PC-3 (cell line): ENCODE measurements around the gene C3orf18. TPM values are rescaled to one million over a fixed set of nuclear protein-coding genes. Genes with fewer than 3 reads are reported as not detected.
"Not testable (repeated sequence)": the region's sequence is repeated elsewhere in the genome, so short reads cannot be mapped to it uniquely, and the experiment has no call there.

ENCODE experiments used
- ATAC-seq: fragments of 200-7000 bp; cut with Tn5 transposase; 2 replicates; pipeline ENCODE4 v1.9.1; 2020; ENCODE audit warnings: mild to moderate bottlenecking, moderate library complexity
- BruUV-seq: library from RNA; stranded (reverse); fragments of 400-500 nt; replicated peaks from 2 replicates; lab custom pipeline; 2021; lab: Mats Ljungman, UMichigan
- CTCF ChIA-PET: fragments of 300-600 bp; sonication (Branson Sonifier 250); formaldehyde crosslinking; loops from one replicate; lab custom pipeline; 2022; ENCODE audit warnings: antibody characterized with exemption; lab: Charles Lee
- POLR2A ChIA-PET: fragments of 300-600 bp; sonication (Branson Sonifier 250); formaldehyde crosslinking; loops from one replicate; lab custom pipeline; 2022; ENCODE audit warnings: antibody characterized with exemption; ENCODE audit not compliant: unreplicated experiment; lab: Charles Lee
- DNase-seq: peaks from one replicate; pipeline ENCODE4 v3.0.0-alpha.2; 2015
- H2AFZ ChIP-seq: fragments of 300-600 bp; sonication (generic); 2 replicates; pipeline ENCODE4 v1.6.0; 2016; ENCODE audit warnings: antibody characterized with exemption, low read length
- H3F3A ChIP-seq: fragments of 300-600 bp; sonication (generic); one replicate; pipeline ENCODE4 v1.6.0; 2017; ENCODE audit warnings: antibody characterized with exemption, low read length, control low read depth, mild to moderate bottlenecking; ENCODE audit not compliant: unreplicated experiment
- H3K27ac ChIP-seq: fragments of 300-600 bp; sonication (generic); 2 replicates; pipeline ENCODE4 v1.5.1; 2016; ENCODE audit warnings: mild to moderate bottlenecking, low read length
- H3K27me3 ChIP-seq: fragments of 300-600 bp; sonication (generic); 2 replicates; pipeline ENCODE4 v1.6.1; 2016; ENCODE audit warnings: low read length, mixed read lengths
- H3K36me3 ChIP-seq: fragments of 300-600 bp; sonication (generic); 2 replicates; pipeline ENCODE4 v1.6.1; 2016; ENCODE audit warnings: low read depth, mixed run types, low read length, mixed read lengths
- H3K4me1 ChIP-seq: fragments of 300-600 bp; sonication (generic); 2 replicates; pipeline ENCODE4 v1.5.1; 2016; ENCODE audit warnings: low read length; ENCODE audit not compliant: insufficient read depth
- H3K4me2 ChIP-seq: fragments of 300-600 bp; sonication (generic); 2 replicates; pipeline ENCODE4 v1.6.0; 2016; ENCODE audit warnings: low read length
- H3K4me3 ChIP-seq: fragments of 300-600 bp; sonication (generic); 2 replicates; pipeline ENCODE4 v1.5.1; 2016; ENCODE audit warnings: mild to moderate bottlenecking, low read length, mixed read lengths
- H3K79me2 ChIP-seq: fragments of 300-600 bp; sonication (generic); 2 replicates; pipeline ENCODE4 v1.6.1; 2017; ENCODE audit warnings: low read length, mixed read lengths
- H3K9ac ChIP-seq: fragments of 300-600 bp; sonication (generic); 2 replicates; pipeline ENCODE4 v1.6.0; 2016; ENCODE audit warnings: mild to moderate bottlenecking, low read length
- H3K9me2 ChIP-seq: fragments of 300-600 bp; sonication (generic); replicated peaks from 2 replicates; pipeline ENCODE4 v1.6.1; 2016; ENCODE audit warnings: mixed run types, low read length, mixed read lengths
- H3K9me3 ChIP-seq: fragments of 300-600 bp; sonication (generic); 2 replicates; pipeline ENCODE4 v1.6.1; 2016; ENCODE audit warnings: low read length, mixed read lengths
- H4K20me1 ChIP-seq: fragments of 300-600 bp; sonication (generic); 2 replicates; pipeline ENCODE4 v1.6.1; 2016; ENCODE audit warnings: low read length, mixed read lengths
- EZH2 ChIP-seq: fragments of 300-600 bp; sonication (generic); IDR thresholded peaks from one replicate; pipeline ENCODE4 v1.6.1; 2017; ENCODE audit warnings: antibody characterized with exemption, mild to moderate bottlenecking, low read length; ENCODE audit not compliant: unreplicated experiment
- EZH2phosphoT487 ChIP-seq: fragments of 300-600 bp; sonication (generic); IDR thresholded peaks from 2 replicates; pipeline ENCODE4 v1.6.1; 2018; ENCODE audit warnings: mild to moderate bottlenecking, antibody characterized with exemption, low read length, borderline replicate concordance
- intact Hi-C: fragments of 100-400 bp; cut with micrococcal nuclease; formaldehyde crosslinking; loops from 2 replicates; pipeline ENCODE4 v1.9.0; 2023
- total RNA-seq: library from RNA; depleted of rRNA; stranded (reverse); fragments of >200 nt; gene quantifications from 2 replicates; pipeline ENCODE4 v1.2.3, GENCODE V29; 2014
- TF ChIP-seq, protein P1 (sequence below): fragments of 300-600 bp; sonication (generic); conservative IDR thresholded peaks from 2 replicates; pipeline ENCODE4 v1.5.1; 2017; ENCODE audit warnings: antibody characterized with exemption, low read depth, mild to moderate bottlenecking, low read length

C3orf18 gene
- total RNA-seq, 1 experiment from 2014 or later = 31.2 TPM

- ChIA-PET POLR2A (no interaction called here), CTCF (no interaction called here)
- Histone ChIP-seq H3K4me3 (no peak overlapping the region), H3K36me3 (no peaks in the 10 kb centered on the region), H3K79me2 (no peaks in the 10 kb centered on the region), H3K9me2 (no peaks in the 10 kb centered on the region), H3K4me1 (no peaks in the 10 kb centered on the region), H3K27me3 (peaks cover 11% of the 10 kb centered on the region; the same call in 1 of the 2 replicates), H3K9ac (no peak overlapping the region), H3K9me3 (no peaks in the 10 kb centered on the region), H3K27ac (no peak overlapping the region), H3K4me2 (no peak overlapping the region), H3F3A (no peaks in the 10 kb centered on the region), H2AFZ (no peak overlapping the region), H4K20me1 (no peaks in the 10 kb centered on the region)
- BruUV-seq = no TSS peak
- no peak for DNase-seq
- ATAC-seq = no peak
- intact Hi-C loops = no loop called here
- TF ChIP-seq EZH2 (no peak), EZH2phosphoT487 (no peak)
- TF ChIP-seq, protein P1, sequence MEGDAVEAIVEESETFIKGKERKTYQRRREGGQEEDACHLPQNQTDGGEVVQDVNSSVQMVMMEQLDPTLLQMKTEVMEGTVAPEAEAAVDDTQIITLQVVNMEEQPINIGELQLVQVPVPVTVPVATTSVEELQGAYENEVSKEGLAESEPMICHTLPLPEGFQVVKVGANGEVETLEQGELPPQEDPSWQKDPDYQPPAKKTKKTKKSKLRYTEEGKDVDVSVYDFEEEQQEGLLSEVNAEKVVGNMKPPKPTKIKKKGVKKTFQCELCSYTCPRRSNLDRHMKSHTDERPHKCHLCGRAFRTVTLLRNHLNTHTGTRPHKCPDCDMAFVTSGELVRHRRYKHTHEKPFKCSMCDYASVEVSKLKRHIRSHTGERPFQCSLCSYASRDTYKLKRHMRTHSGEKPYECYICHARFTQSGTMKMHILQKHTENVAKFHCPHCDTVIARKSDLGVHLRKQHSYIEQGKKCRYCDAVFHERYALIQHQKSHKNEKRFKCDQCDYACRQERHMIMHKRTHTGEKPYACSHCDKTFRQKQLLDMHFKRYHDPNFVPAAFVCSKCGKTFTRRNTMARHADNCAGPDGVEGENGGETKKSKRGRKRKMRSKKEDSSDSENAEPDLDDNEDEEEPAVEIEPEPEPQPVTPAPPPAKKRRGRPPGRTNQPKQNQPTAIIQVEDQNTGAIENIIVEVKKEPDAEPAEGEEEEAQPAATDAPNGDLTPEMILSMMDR = no peak
These were observed 51.7 kb downstream of the C3orf18 start for GRCh38 chr3:50515565-50516439.

DNA sequence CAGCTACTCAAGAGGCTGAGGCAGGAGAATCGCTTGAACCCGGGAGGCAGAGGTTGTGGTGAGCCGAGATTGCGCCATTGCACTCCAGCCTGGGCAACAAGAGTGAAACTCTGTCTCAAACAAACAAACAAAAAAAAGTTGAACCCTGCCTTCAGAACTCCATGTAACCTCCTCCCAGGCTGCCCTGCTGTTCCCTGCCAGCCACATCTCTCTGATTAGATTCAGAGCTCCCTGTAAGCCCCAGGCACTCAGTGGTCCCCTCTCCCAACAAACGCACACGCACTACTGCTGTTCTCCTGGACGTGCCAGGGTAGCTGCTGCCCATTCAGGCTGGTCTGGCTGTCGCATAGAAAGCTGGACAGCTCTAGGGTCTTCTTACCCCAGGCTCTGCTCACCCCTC is 54.6 kb downstream of the C3orf18 start:
- H3K9ac ChIP-seq, H3K9me3 ChIP-seq, H2AFZ ChIP-seq, H3K9me2 ChIP-seq, ATAC-seq, H3K27ac ChIP-seq, POLR2A ChIA-PET, H3K4me2 ChIP-seq, DNase-seq, H3K79me2 ChIP-seq, CTCF ChIA-PET, BruUV-seq, intact Hi-C loops, H4K20me1 ChIP-seq, H3K4me1 ChIP-seq, H3K36me3 ChIP-seq, H3F3A ChIP-seq, H3K4me3 ChIP-seq: not testable (repeated sequence)
- H3K27me3 ChIP-seq = peaks cover 39% of the 10 kb centered on the region

DNA sequence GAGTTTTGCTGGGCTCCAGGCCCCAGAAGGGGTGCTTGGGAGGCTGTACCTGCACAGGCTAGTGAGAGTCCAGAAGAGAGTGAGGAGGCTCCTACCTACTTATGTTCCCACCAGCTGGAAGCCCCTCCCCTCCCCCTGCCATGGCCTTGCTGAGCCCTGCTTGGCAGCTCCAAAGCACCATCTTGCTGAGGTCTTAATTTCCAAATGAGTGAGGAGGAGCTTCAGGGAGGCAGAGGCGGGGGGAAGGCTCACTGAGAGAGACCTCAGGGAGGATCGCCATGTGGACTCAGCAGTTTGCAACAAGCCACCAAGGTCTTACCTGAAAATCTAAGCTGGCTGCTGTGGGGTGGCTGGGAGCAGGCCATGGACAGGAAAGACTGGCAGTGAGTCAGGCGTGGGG is 55.4 kb downstream of the C3orf18 start:
- no peak overlapping the region for H2AFZ ChIP-seq
- H3K9ac ChIP-seq = no peak overlapping the region
- no peaks in the 10 kb centered on the region for H3K36me3 ChIP-seq
- no peaks in the 10 kb centered on the region for H3K79me2 ChIP-seq
- H3K27ac ChIP-seq = no peak overlapping the region
- ATAC-seq = no peak
- no peak overlapping the region for H3K4me3 ChIP-seq
- POLR2A ChIA-PET = no interaction called here
- no peaks in the 10 kb centered on the region for H4K20me1 ChIP-seq
- CTCF ChIA-PET = no interaction called here
- no peak overlapping the region for H3K4me2 ChIP-seq
- no TSS peak for BruUV-seq
- H3K9me3 ChIP-seq = no peaks in the 10 kb centered on the region
- TF ChIP-seq EZH2 (no peak), EZH2phosphoT487 (no peak)
- TF ChIP-seq, protein P1 = no peak
- no peaks in the 10 kb centered on the region for H3K4me1 ChIP-seq
- no peaks in the 10 kb centered on the region for H3K9me2 ChIP-seq
- H3F3A ChIP-seq = no peaks in the 10 kb centered on the region
- DNase-seq = no peak
- peaks cover 42% of the 10 kb centered on the region for H3K27me3 ChIP-seq
- intact Hi-C loops = no loop called here
